Measurements from ENCODE around the gene SLC7A8. TPM values are rescaled to one million over a fixed set of nuclear protein-coding genes. Genes with fewer than 3 reads are reported as not detected.

Gene SLC7A8
- total RNA-seq, 4 donors from 2014 or later = 26.2 to 41.4 (median 37.5) TPM

DNA sequence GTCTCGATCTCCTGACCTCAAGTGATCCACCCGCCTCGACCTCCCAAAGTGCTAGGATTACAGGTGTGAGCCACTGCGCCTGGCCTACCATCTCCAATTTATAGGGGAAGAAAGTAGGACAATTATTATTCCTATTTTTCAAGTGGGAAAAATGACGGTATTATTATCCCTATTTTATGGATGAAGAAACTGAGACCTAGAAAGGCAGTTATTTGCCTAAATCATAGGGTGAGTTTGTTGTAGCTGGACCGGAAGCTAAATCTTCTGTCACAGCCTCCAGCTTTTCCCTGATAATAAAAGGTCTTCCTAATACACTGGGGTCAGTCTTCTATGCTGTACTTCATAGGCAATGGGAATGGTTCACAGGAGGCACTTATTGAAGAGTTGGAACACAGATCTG, 13.8 kb downstream of the SLC7A8 start:
- no peaks in the 10 kb centered on the region for H3K9me3 ChIP-seq
- no peak overlapping the region for H3K4me3 ChIP-seq
- DNase-seq (ENCODE audit: low spot score in 2 of 2) = no peak
- WGBS, 2 donors = 94 to 97% methylated on average over 6 of the region's 6 CpGs
- TF ChIP-seq POLR2A (IDR thresholded peaks at IDR 0.05) = no peak
- TF ChIP-seq EP300 (IDR thresholded peaks at IDR 0.05) = no peak
- TF ChIP-seq CTCF (IDR thresholded peaks at IDR 0.05) = no peak
- H3K36me3 ChIP-seq = no peaks in the 10 kb centered on the region
- peaks cover 0 to 4% of the 10 kb centered on the region in 2 donors for H3K27me3 ChIP-seq
- H3K4me1 ChIP-seq = peaks cover 0 to 18% (median 6%) of the 10 kb centered on the region in 4 donors
- no peak overlapping the region for H3K27ac ChIP-seq

GRCh38 chr14:23168246-23168645, 15.2 kb downstream of the SLC7A8 start:
- WGBS, 2 donors = 36 to 42% methylated on average over 2 of the region's 2 CpGs
- Histone ChIP-seq H3K27me3 (peaks cover 0 to 4% of the 10 kb centered on the region in 2 donors), H3K4me3 (no peak overlapping the region), H3K4me1 (peaks cover 0 to 18% (median 5%) of the 10 kb centered on the region in 4 donors), H3K9me3 (no peaks in the 10 kb centered on the region), H3K36me3 (no peaks in the 10 kb centered on the region), H3K27ac (peak overlapping the region in 1 of 4 donors; percentile 29)
- TF ChIP-seq POLR2A (IDR thresholded peaks at IDR 0.05) (no peak), CTCF (IDR thresholded peaks at IDR 0.05) (no peak), EP300 (IDR thresholded peaks at IDR 0.05) (no peak)
- DNase-seq (ENCODE audit: low spot score in 2 of 2) = no peak

- Histone ChIP-seq H3K36me3 (no peaks in the 10 kb centered on the region), H3K9me3 (no peaks in the 10 kb centered on the region), H3K27me3 (peaks cover 0 to under 1% of the 10 kb centered on the region in 2 donors), H3K4me3 (no peak overlapping the region), H3K4me1 (peaks cover 0 to 18% (median 5%) of the 10 kb centered on the region in 4 donors), H3K27ac (no peak overlapping the region)
- DNase-seq (ENCODE audit: low spot score in 2 of 2) = no peak
- WGBS, 2 donors = 64 to 72% methylated on average over 9 of the region's 9 CpGs
- TF ChIP-seq POLR2A (IDR thresholded peaks at IDR 0.05) (no peak), EP300 (IDR thresholded peaks at IDR 0.05) (no peak)
These were observed 16.2 kb downstream of the SLC7A8 start for GRCh38 chr14:23167116-23167847.

DNA sequence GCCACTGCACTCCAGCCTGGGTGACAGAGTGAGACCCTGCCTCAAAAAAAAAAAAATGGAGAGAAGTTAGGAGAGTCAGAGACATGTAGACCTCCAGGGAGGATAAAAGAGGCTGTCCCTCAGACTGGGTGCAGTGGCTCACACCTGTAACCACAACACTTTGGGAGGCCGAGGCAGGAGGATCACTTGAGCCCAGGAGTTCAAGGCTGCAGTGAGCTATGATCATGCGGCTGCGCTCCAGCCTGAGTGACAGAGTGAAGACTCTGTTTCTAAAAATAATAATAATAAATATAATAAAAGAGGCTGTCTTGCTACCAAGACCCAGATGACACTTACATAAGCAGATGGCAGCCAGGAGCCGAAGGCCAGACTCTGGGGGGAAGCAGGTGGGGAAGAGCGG, 18.5 kb downstream of the SLC7A8 start:
- Histone ChIP-seq H3K4me1 (peaks cover 0 to 26% (median 8%) of the 10 kb centered on the region in 4 donors), H3K36me3 (no peaks in the 10 kb centered on the region), H3K27ac (no peak overlapping the region), H3K4me3 (no peak overlapping the region), H3K9me3 (no peaks in the 10 kb centered on the region), H3K27me3 (no peaks in the 10 kb centered on the region)
- WGBS, 2 donors = 94 to 96% methylated on average over 5 of the region's 5 CpGs
- no peak for DNase-seq (ENCODE audit: low spot score in 2 of 2)
- no peak for TF ChIP-seq POLR2A (IDR thresholded peaks at IDR 0.05)

- WGBS, 2 donors = 84 to 90% methylated on average over 2 of the region's 2 CpGs
- DNase-seq (ENCODE audit: low spot score in 2 of 2) = no peak
- Histone ChIP-seq H3K36me3 (no peaks in the 10 kb centered on the region), H3K27ac (no peak overlapping the region), H3K9me3 (no peaks in the 10 kb centered on the region), H3K27me3 (no peaks in the 10 kb centered on the region), H3K4me1 (peaks cover 0 to 26% (median 8%) of the 10 kb centered on the region in 4 donors), H3K4me3 (no peak overlapping the region)
- TF ChIP-seq EP300 (IDR thresholded peaks at IDR 0.05) = no peak
- no peak for TF ChIP-seq CTCF (IDR thresholded peaks at IDR 0.05)
- TF ChIP-seq POLR2A (IDR thresholded peaks at IDR 0.05) = no peak
These were observed 19.2 kb downstream of the SLC7A8 start for GRCh38 chr14:23164250-23164649.

DNA sequence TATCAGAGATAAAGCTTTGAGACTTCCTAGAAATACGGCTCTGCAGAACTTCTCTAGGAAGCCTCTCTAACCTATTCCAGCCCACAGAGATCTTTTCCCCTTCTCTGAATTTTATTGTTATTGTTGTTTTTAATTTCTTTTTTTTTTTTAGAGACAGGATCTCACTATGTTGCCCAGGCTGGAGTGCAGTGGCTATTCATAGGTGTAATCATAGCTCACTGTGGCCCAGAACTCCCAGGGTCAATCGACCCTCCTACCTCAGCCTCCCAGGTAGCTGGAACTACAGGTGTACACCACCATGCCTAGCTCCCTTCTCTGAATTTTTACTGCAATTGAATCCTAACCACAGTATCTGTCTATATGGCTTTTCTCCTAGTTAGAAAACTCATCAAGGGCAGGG, 19.6 kb downstream of the SLC7A8 start:
- Histone ChIP-seq H3K4me3 (no peak overlapping the region), H3K9me3 (no peaks in the 10 kb centered on the region), H3K36me3 (no peaks in the 10 kb centered on the region), H3K27me3 (no peaks in the 10 kb centered on the region), H3K4me1 (peaks cover 0 to 25% (median 8%) of the 10 kb centered on the region in 4 donors), H3K27ac (no peak overlapping the region)
- DNase-seq (ENCODE audit: low spot score in 2 of 2) = no peak
- no peak for TF ChIP-seq EP300 (IDR thresholded peaks at IDR 0.05)
- no peak for TF ChIP-seq CTCF (IDR thresholded peaks at IDR 0.05)
- TF ChIP-seq POLR2A (IDR thresholded peaks at IDR 0.05) = no peak
- 82 to 92% methylated on average over 2 of the region's 2 CpGs for WGBS, 2 donors

Data from tibial nerve (tissue), 4 donors.